Embryonic facial prominence (tissue), 1 donor: Measurements from ENCODE around the gene CDC42BPA.
"Not testable (repeated sequence)": the region's sequence is repeated elsewhere in the genome, so short reads cannot be mapped to it uniquely, and the experiment has no call there.

Source experiments
- DNase-seq: peaks from one replicate; pipeline ENCODE4 v3.0.0-alpha.2; 2016; ENCODE audit errors: extremely low spot score

The CDC42BPA gene

DNA sequence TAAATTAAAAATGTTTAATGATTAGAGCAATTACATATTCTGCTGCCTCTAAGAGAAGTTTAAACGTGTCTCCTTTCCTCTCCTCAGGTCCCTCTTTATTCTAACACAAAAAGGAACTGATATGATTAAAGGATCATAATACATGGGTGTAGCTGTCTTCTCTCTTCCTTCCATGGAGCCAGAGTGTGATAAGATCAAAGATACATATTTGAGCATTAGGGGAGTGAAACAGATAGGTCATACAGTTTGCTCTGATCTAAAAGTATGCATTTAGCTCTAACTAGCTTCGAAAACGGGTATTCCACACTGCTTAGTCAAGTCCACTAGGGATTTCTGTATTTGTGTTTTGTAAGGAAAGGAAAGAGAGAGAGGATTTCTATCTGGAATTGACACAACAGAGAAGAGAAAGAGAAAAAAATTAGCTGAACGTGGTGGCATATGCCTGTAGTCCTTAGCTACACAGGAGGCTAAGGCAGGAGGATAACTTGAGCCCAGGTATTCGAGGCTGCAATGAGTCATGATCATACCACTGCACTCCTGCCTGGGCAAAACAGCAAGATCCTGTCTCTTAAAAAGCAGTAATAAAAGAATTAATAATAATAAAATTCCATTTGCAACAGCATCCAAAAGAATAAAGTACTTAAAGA is 63.1 kb downstream of the CDC42BPA start:
- no peak for DNase-seq

DNA sequence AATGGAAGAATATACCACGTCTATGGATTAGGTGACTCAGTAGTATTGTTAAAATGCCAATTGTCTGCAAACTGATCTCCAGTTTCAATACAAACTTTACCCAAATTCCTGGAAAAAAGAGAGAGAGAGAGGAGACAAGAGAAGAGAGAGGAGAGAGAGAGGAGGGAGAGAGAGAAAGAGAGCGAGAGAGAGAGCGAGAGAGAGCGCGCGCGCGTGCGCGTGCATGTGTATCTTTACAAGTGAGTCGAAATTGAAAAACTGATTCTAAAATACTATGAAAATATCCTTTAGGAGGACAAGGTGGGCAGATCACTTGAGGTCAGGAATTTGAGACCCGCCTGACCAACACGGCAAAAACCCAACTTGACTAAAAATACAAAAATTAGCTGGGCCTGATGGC is 65.2 kb downstream of the CDC42BPA start:
- DNase-seq: no peak

DNA sequence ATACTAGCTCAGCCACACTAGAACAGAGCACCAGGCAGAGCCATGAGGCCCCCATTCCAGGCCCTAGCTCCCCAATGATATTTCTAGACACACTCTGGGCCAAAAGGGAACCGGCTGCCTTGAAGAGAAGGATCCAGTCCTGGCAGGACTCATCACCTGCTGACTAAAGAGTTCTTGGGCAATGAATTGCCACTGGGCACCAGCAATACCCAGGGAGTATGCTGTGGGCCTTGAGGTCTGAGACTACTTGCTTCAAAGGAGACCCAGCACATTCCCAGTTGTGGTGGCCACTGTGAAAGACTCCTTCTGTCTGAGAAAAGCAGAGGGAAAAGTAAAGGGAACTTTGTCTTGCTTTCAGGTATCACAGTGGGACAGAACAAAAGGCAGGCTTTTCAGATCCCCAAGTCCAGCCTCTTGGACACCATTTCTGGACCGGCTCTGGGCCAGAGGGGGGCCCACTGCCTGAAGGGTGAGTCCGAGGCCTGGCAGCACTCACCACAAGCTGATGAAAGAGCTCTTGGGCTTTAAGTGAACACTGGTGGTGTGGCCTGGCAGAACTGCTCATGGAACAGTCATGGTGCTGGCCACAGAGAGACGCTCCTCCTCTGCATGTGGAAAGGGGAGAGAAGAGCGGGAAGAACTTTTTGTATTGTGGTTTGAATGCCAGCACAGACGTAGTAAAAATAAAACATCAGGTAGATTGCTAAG is 72.5 kb downstream of the CDC42BPA start:
- no peak for DNase-seq

GRCh38 chr1:227244339-227245118 is 73.8 kb downstream of the CDC42BPA start:
- DNase-seq: no peak

DNA sequence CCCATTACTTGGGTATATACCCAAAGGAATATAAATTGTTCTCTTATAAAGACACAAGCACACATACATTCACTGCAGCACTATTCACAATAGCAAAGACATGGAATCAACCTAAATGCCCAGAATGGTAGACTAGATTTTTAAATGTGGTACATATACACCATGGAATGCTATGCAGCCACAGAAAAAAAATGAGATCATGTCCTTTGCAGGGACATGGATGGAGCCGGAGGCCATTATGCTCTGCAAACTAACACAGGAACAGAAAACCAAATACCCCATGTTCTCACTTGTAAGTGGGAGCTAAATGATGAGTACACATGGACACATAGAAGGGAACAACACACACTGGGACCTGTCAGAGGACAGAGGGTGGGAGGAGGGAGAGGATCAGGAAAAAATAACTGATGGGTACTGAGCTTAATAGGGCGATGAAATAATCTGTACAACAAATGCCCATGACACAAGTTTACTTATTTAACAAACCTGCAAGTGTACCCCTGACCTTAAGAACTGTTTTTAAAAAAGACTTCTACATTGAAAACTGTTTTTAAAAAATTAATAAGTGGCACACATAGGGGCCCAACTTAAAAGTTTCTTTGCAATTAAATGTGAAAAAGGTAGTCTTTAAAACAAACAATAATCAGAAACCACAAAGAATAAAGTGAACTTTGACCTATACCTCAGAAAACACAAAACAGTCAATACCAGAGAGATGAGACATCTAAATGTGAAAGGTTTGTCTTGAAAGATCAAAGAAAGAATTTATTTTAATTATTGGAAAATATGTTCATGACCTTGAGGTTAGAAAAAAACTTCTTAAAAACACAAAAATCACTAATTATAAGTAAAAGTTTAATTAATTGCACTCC is 75.2 kb downstream of the CDC42BPA start:
- DNase-seq: no peak

- DNase-seq: no peak
Observed at GRCh38 chr1:227240983-227241382, 77.3 kb downstream of the CDC42BPA start.

GRCh38 chr1:227234998-227235405 is 83.3 kb downstream of the CDC42BPA start:
- no peak for DNase-seq

GRCh38 chr1:227231128-227231527 is 87.2 kb downstream of the CDC42BPA start:
- DNase-seq: not testable (repeated sequence)

DNA sequence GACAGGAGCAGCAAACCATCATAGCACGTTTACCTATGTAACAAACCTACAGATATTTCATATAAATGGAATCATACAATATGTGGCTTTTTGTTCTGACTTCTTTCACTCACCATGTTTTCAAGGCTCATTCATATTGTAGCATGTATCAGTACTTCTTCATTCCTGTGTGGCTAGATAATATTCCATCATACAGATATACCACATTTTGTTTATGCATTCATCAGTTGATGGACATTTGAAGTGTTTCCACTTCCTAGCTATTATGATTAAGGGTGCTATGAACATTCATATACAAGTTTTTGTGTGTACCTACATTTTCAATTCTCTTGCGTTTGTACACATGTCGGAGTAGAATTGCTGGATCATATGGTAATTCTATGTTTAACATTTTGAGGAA is 90.1 kb downstream of the CDC42BPA start:
- DNase-seq: no peak

DNA sequence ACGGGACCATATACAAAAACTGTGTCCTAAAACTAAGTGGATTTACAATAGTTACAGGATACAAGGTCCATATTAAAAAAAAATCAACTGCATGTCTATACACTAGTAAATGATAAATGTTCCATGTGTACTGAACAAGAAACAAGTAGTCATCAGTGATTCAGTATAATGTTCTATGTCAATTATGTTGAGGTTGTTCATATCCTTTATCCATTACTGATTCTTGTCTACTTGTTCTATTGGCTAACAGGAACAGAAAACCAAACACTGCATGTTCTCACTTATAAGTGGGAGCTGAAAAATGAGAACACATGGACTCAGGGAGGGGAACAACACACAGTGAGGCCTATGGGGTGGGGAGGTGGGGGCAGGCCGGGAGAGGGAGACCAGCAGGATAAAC is 90.5 kb downstream of the CDC42BPA start:
- no peak for DNase-seq

DNA sequence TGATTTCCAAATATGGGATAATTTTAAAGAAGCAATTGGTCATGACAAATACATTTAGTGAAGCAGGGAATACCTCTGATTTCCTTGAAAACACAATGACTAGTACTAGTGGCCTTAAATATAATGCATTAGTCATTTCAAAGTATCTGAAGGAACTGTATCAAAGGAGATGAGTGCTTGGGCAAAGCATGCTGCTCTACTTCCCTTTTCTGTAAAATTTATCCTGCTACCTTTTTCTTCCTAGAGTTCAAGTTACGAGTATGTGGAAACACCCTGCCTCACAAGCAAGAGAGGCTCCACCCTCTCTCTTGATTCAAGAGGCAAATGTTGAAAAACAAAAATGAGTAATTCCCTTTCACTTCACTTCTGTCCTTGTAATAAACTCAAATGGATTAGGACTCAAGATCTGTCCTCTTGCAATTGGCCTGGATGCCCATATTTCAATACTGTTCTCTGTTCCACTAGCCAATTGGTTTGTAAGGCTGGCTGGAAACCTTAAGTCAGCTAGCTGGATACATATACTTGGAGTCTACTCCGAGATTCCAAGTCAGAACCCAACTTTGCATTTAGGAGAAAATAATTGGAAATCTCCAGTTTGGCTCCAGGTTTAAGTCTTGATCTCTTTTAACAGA is 92.5 kb downstream of the CDC42BPA start:
- no peak for DNase-seq

- no peak for DNase-seq
Observed at GRCh38 chr1:227223171-227223806, 95.0 kb downstream of the CDC42BPA start.

DNA sequence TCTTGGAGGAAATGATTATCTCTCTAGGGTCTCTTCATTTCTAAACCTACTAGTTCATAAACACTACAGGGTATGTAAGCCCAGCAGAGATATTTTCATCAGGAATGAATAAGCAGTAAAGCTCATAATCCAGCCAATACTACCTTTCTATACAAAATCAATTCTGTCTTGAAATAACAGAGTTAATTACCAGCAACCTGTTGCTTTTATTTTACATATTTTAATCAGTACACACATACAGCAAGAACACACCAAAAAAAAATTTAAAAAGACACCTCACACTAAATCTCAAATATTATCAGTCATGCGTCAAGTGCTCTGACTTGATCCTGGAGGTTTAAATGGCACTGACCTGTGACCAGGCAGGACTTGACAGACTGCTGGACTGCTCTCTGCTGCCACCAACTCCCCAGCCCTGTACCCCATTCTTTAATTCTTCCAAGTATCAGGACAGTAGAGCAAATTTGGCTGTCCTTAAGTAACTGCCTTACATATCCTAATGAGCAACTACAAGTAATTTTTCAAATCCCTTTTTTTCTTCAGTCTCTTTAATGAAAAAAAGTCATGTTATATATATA is 98.5 kb downstream of the CDC42BPA start:
- DNase-seq: no peak

- no peak for DNase-seq
Observed at GRCh38 chr1:227218870-227219573, 99.3 kb downstream of the CDC42BPA start.

DNA sequence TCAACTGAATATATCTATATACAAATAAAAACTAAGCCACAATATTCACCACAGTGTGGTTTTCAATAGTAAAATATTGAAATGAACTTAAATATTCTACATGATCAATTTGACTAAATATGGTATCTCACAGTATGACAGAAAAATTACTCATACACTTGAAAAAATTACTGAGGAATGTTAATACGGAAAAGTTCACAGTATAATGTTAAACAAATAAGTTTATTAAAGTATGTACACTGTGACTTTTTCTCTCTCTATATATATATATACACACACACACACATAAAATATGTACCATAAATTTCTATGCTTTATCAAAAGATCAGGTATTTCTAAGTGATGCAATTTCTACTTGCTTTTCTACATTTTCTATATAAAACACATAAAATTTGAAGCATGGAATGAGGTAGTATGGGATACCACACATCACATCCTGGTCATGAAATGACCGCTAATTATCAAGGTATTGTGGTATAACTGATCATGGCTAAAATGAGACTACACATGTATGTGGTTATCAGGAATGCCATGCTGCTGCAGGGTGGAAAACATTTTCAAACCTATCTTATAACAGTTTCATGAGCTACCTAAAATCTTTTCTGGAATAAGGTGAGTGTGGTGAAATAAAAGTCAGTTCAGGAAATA is 102.3 kb downstream of the CDC42BPA start:
- DNase-seq: no peak

- DNase-seq: no peak
Observed at GRCh38 chr1:227214207-227214606, 104.1 kb downstream of the CDC42BPA start.

DNA sequence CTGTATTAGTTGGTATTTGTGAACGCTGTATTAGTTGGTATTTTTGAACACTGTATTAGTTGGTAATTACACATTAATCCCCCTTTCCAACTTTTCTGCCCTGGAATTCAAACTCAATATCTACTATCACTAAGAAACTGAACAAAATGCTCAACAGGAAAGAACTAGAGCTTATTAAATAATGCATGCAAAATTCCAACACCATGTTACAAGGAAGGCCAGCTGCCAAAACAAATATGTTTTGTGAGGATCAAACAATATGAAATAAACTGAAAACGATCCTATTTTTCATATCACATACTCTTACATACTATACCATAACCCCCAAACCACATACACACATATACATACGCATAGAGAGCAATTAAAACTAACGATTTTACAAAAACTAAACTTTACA is 104.9 kb downstream of the CDC42BPA start:
- no peak for DNase-seq

DNA sequence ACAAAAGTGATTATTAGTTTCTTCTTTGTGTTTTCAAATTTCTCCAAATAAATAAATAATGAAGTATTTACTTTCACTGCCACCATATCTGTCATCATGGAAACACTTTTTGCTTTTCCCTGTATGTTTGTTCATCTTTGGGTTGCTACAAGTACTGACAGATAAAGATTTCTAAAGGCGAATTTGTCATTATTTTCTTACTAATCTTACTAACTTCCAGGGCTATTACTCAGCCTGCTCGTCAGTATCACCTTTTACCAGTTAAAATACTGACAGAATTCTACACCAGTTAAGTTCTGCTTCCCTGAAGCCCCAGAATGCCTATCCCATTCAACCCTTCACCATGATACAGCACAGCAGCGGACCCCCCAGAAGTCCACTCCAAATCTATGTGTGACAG is 106.1 kb downstream of the CDC42BPA start:
- no peak for DNase-seq

- DNase-seq: no peak
Observed at GRCh38 chr1:227210604-227211003, 107.7 kb downstream of the CDC42BPA start.
